GM21447 (cell line): ENCODE measurements around the gene S1PR1.
"Not testable (repeated sequence)": the region's sequence is repeated elsewhere in the genome, so short reads cannot be mapped to it uniquely, and the experiment has no call there.

Experiments
- ATAC-seq: cut with Tn5 transposase; IDR thresholded peaks from one replicate; pipeline ENCODE4 v1.9.1; 2021; ENCODE audit not compliant: unreplicated experiment

The S1PR1 gene

DNA sequence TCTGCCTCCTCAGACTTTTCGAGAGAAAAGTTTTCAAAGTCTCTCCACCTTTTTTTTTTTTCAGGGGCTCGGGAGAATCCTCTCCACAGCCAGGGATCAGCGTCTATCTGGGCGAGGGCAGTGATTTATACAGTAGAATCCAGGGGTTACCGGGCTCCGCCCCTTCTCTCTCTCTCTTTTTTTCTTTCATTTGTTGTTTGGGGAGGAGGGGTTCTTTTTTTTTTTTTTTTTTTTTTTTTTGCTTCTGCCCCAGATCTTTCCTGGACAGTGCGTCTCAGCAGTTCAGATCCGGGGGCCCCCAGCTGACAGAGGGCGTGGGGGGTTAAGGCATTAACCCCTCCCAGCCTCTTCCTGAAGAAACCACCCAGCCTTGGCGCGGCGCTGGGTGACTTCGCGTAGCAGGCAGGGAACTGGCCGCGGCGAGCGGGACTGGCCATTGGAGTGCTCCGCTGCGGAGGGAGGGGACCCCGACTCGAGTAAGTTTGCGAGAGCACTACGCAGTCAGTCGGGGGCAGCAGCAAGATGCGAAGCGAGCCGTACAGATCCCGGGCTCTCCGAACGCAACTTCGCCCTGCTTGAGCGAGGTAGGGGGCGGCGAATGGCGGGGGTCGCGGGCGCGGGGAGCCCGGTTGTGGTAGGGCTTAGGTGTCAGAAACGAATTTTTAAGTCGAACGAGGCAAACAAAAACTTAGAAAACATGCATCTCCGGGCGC is at the start of gene S1PR1:
Gene S1PR1, plus strand, starts transcription at position 504 of the 713 bp plus-strand sequence. CDS start 1,966 bp downstream, outside the sequence.
- peak; percentile 33 for ATAC-seq

DNA sequence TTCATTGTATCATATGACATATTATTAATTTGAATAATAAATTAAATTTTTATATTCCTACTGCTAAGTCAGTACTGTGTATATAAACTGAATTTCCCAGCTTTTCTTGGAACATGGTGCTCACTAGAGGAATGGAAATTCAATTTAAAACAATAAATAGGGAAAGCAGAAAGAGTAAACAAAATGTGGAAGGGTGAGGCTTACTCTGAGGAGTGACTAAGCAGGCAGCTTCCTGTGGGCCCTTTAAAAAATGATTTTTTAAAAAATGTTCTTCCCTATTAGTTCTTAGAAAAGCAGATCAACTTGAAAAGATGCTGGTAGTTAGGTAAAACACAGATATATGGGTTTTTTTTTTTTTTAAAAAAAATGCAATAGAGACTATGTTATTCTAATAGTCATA is 49.5 kb upstream of the S1PR1 start:
- no peak for ATAC-seq

DNA sequence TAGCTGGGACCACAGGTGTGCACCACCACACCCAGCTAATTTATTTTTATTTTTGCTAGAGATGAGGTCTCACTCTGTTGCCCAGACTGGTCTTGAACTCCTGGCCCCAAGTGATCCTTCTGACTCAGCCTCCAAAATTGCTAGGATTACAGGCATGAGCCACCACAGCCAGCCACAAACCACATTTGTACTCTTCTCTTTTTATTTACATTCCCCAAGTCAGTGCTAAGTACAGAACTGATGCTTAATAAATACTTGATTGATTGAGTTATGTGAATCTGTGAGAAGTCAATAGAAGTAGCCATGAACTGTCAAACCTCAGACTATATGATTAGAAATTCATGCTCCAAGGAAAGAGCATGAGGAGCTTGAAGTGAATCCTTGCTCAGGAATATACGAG is 48.5 kb upstream of the S1PR1 start:
- ATAC-seq = no peak

DNA sequence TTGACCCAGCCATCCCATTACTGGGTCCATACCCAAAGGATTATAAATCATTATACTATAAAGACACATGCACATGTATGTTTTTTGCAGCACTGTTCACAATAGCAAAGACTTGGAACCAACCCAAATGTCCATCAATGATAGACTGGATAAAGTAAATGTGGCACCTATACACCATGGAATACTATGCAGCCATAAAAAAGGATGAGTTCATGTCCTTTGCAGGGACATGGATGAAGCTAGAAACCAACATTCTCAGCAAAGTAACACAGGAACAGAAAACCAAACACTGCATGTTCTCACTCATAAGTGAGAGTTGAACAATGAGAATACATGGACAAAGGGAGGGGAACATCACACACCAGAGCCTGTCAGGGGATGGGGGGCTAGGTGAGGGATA is 47.9 kb upstream of the S1PR1 start:
- not testable (repeated sequence) for ATAC-seq

DNA sequence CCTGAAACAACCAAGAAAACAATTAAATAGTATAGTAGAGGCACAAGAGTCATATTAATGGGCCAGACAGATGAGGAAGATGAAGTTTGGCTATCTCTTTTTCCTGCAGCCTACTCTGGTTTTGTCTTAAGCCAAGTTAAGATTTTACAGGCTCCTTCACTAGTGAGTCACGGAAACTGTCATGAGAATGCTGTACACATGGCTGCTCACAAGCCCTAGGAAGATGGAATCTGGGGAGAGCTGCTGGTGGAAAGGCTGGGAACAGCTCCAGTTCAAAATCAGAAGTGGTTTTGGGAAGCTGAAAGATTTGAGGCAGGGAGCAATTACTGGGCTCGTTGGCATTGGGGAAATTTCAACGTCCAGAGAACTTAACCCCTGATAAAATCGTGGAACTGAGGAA is 46.4 kb upstream of the S1PR1 start:
- ATAC-seq = no peak

DNA sequence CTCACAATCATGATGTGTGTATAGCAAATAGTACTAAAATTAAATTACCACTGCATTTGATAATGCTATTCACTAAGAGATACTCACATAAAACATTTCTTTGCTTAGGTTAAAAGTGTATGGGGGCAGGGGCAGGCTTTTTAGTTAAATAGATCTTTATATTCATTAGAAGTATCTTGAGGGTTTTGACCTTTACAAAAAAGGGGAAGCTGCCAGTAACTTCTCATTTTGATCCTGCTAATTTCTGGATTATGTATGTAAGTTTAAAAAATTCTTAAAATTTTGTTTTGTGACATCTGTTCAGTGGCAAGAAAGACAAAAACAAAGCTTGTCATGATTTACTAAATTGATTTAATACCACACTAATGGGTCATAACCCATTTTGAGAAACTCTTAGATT is 45.8 kb upstream of the S1PR1 start:
- no peak for ATAC-seq

DNA sequence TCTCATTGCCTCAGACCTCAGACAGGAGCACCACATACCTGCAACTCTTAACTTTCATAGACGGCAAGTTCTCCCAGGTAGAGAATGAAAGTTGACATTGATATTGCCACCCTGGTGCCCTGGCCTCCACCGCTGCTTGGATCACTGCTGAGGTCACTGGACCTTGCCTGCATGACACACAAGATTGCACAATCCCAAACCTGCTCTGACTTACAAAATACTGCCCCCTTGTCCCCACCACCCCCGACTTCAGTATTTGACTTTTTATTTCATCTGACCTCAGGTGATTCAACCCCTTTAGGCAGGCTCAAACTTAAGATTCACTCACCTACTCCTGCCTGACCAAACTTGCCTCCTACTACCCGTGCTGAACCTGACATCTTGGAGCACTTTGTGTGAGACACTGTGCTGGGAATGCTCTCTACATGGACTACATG is 43.1 kb upstream of the S1PR1 start:
- ATAC-seq = no peak

DNA sequence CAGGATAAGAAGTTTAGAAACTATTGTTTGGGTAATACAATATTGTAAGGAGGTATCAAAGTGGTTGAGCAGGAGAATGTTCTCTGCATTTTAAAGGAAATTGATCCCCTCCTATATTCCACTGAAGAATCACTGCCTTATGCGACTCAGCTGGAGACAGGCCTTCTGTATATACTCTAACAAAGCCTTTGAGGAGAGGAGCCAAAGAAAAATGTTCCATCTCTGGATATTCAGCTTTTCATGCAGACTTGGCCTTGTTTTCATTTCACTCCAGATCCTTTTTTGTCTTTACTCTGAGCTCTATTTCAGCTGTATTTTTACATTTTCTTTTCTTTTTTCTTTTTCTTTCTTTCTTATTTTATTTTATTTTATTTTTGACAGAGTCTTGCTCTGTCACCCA is 42.1 kb upstream of the S1PR1 start:
- ATAC-seq = no peak

DNA sequence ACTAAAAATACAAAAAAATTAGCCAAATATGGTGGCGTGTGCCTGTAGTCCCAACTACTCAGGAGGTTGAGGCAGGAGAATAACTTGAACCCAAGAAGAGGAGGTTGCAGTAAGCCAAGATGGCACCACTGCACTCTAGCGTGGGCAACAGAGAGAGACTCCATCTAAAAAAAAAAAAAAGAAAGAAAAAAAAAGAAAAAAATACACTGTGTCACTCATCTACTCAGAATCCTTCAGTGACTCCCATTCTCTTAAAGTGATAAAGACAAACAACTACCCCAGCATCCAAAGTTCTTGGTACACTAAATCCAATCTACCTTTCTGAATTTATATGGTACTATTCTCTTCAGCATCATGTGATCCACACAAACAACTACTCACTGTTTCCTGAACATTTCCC is 40.2 kb upstream of the S1PR1 start:
- ATAC-seq = no peak

DNA sequence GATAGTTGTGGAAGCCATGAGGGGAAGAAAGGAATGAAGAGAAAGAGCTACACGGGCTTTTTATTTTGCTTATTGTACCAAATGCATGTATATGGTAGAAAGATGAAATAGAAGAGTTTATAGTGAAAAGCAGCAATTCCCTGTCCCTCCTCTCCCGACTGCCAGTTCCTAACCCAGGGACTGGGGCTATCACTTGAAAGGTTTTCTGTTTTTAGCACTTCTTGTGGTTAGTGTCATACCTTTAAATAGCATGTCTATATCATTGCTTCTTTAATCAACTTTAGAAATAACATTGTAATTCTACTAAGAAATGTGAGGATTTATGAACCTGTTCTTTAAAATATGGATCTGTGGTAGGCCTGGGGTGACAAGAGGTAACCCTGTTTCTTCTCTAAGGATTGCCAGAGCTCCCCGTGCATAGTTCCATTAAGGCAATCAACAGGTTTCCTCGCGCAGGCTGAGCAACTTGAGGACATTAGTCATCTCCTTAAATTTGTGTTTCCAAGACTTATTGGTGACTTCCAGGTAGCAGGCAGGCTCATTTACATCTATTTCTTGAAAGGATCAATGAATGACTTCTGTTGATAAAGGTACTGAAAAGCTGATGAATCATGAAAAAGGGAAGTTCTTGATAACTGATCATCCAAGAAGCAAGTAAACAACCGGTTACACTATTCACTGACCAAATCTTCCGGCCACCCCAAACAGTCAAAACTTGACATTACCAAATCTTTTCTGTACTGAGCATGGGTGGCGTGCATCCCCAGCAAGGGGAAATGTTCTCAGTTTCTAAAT is 37.8 kb upstream of the S1PR1 start:
- ATAC-seq = peak; percentile 99

DNA sequence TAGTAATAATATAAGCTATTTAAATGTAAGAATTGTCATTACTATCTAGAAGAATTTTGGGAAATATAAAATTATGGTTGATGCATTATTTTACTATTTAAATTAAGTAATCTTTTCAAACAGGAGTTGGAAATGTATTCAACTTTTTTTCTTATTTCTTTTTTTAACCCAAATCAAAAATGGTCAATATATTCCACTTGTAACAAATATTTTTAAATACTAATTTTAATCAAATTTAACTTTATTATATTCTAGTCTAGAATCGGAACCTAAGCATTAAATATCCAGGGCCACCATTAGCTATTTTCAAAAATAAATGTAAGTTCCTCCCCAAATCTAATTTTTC is 37.2 kb upstream of the S1PR1 start:
- ATAC-seq = no peak

DNA sequence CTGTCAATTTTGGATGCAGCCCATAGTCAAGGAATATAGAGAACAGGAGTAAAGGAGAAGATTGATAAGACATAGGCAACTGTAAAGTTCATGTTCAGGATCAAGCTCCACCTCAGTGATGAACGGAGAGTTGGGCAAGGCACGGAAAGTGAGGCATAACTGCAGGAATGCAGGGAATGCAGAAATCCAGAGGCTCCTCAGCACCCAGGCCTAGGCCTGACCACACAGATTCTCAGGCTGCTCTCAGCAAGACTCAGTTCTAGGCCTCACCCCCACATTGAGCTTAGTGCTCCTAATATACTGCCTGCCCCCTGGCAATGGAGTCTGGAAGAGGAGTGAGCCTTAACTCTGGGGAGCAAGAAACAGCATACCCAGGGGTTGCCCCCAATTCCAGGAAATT is 36.3 kb upstream of the S1PR1 start:
- no peak for ATAC-seq

DNA sequence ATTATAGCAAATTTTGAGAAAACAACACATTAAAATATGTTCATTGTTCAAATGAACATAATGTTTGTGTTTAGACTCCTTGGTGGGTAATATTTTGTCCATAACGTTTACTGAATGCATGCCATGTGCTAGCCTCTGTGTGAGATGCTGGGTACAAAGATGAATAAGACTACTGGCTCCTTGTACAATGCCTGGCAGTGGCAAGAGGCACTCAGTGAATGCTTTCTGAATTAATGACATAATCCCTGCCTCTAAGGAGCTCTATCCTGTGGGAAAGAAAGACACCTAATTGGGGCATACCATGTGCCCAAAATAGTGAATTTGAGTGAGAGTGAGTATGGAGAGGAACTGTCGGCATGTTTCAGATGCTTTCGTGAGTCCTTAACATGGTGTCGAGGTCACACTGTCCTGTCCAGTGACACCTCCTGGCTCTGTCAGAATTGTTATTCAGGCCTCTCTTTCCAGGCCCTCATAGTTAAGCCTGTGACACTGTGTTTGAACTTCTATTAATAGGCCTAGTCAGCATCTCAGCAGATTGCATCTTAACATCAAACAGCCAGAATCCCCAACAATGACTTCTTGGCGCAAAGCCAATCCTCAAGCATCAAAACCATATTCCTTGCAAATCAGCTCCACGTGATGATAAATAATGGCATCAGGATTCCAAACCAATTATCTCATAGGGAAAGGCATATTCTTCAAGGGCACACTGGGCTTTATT is 32.8 kb upstream of the S1PR1 start:
- no peak for ATAC-seq

DNA sequence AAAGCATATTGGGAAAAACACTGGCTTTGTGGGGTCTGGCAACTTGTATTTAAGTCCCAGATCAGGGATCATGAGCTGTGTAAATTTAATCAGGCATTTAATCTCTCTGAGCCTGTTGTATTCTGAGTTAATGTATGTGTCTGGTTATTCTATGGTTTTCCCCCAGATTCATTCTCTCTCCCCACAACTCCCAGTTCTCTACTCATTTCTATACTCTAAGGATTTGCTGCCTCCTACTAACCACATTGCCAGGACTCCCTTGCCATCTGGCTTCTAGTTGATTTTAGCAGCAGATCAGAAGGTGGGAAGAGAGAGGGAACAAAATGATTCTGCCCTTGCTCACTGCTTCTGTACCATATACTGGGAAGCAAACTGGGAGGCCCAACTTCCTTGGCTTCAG is 31.4 kb upstream of the S1PR1 start:
- no peak for ATAC-seq

DNA sequence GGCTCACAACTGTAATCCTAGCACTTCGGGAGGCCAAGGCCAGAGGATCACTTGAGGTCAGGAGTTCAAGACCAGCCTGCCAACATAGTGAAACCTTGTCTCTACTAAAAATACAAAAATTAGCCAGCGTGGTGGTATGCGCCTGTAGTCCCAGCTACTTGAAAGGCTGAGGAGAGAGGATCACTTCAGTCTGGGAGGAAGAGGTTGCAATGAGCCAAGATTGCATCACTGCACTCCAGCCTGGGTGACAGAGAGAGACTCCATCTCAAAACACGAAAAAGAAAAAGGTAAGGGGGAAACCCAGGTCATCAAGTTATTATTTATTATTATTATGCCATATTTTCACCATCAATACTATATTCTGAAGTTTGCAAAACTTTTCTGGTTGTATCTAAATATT is 30.7 kb upstream of the S1PR1 start:
- not testable (repeated sequence) for ATAC-seq

DNA sequence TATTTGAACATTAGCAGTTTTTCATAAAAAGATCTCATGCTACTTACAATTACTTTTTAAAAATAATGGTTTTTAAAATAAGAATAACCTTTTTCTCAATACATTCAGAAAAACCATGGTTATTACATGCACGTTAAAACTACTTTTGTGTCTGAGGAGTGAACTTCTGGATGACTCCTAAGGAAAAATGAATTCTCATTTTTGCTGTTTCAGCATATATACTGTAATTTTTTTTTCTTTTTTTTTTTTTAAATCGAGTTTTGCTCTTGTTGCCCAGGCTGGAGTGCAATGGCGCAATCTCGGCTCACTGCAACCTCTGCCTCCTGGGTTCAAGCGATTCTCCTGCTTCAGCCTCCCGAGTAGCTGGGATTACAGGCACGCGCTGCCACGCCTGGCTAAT is 29.5 kb upstream of the S1PR1 start:
- not testable (repeated sequence) for ATAC-seq

DNA sequence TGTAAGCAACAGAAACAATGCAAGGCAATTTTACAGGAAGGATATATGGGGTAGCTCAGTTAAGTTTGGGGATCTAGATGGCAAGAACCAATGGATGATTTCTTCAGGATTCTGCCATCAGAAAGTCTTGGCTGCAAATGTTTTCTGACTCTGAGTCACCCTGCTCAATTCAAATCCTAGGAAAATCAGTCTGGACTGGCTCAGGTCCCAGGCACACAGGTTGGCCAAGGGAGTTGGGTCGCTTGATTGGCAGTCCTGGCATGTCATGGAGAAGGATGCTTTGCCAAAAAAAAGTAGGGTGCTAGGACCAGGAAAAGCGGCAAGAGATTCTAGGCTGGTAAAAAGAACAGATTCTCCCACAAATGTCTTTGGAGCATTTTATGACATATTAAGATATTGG is 28.9 kb upstream of the S1PR1 start:
- ATAC-seq = no peak

DNA sequence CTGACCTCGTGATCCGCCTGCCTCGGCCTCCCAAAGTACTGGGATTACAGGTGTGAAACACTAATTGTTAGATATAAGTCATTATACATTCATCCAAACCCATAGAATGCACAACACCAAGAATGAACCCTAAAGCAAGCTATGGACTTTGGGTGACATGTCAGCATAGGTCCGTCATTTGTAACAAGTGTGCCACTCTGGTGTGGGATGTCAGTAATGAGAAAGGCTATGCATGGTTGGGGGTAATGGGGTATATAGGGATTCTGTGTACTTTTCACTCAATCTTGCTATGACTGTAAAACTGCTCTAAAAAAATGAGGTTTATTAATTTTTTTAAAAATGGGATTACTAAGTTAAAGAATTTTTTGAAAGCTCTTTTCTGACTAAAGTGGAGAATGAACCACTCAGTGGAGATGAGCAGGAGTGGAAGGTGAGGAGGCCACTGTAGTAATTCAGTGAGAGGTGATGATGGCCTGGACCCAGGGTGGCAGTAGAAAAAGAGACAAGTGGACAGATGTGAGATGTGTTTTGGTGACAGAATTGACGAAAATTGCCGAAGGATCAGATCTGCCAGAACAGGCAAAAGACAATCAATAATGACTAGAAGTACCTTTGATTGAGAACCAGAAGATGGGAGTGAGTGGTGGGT is 21.3 kb upstream of the S1PR1 start:
- no peak for ATAC-seq

DNA sequence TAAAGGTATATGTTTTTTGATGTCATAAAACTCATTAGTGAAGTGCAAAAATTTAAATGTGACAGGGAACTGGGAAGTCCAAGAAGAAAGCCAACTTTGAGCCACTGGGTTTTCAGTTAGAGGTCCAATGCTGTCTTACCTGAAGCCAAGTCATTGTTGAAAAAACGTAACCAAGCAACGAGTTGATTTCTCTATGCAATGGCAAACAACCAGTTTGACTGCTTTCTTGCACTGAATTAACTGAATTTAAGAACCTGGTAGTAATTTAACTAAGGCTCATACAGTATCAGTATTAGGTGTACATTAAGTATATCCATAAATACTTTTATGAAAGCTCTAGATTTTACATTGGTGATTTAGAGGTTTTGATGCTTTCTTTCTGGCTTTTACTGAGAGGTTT is 20.2 kb upstream of the S1PR1 start:
- ATAC-seq = no peak

DNA sequence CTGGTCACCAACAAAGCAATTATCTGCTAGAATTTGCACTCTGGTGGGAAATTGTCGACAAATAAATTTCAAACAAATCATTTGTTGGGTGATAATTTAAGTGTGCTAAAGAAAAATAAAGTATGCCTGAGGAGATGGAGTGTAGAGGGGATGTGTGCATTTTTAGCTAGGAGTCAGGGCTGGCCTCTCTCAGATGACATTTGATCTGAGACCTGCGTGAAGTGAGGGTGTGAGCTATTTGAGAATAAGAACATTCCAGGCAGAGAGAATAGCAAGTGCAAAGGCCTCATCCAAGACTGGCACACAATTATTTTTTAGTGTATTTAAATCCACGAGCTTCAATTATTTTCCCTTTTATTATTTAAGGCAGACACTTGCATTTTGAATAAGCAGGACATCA is 19.7 kb upstream of the S1PR1 start:
- ATAC-seq = no peak

DNA sequence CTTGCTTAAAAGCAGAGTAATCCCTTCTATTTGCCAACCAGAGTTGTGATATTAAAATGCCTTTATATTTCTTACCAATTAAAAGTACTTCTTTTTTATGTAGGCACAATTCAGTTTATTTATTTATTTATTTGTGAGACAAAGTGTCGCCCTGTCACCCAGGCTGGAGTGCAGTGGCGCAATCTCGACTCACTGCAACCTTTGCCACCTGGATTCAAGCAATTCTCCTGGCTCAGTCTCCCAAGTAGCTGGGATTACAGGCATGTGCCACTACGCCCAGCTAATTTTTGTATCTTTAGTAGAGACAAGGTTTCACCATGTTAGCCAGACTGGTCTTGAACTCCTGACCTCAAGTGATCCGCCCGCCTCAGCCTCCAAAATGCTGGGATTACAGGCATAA is 17.9 kb upstream of the S1PR1 start:
- ATAC-seq = not testable (repeated sequence)
